ENCODE data around the gene HNRNPU. TPM values are rescaled to one million over a fixed set of nuclear protein-coding genes. Genes with fewer than 3 reads are reported as not detected.
"Not testable (repeated sequence)": the region's sequence is repeated elsewhere in the genome, so short reads cannot be mapped to it uniquely, and the experiment has no call there.

The HNRNPU gene
- total RNA-seq, 1 donor from 2014 or later = 128 TPM

GRCh38 chr1:244833260-244833659, 31.1 kb downstream of the HNRNPU start:
- Histone ChIP-seq H3K27ac (peak overlapping the region; percentile 98 to 99), H3K4me3 (peak overlapping the region; percentile 67 to 76), H3K4me1 (peaks cover 0 to 13% of the 10 kb centered on the region in 2 donors)
- peak in 1 of 3 experiments; percentile 1 for TF ChIP-seq CTCF (IDR thresholded peaks at IDR 0.05)
- H3K27me3 ChIP-seq; H3K36me3 ChIP-seq; H3K9me3 ChIP-seq; DNase-seq (ENCODE audit: low spot score in 2 of 2): not testable (repeated sequence)
- intact Hi-C loops (cut with DNase I) = loop anchor here (10.0 kb wide), 3 partner anchors 212 to 788 kb away; partner anchors contain the start of gene ADSS2

GRCh38 chr1:244830639-244831038, 33.7 kb downstream of the HNRNPU start:
- no peak for DNase-seq (ENCODE audit: low spot score in 2 of 2)
- intact Hi-C loops (cut with DNase I) = loop anchor here (10.0 kb wide), 3 partner anchors 214 to 786 kb away; partner anchors contain the start of gene ADSS2
- Histone ChIP-seq H3K27ac (no peak overlapping the region), H3K36me3 (no peaks in the 10 kb centered on the region), H3K27me3 (no peaks in the 10 kb centered on the region), H3K4me1 (peaks cover 0 to 4% of the 10 kb centered on the region in 2 donors), H3K9me3 (no peaks in the 10 kb centered on the region), H3K4me3 (no peak overlapping the region)
- no peak for TF ChIP-seq CTCF (IDR thresholded peaks at IDR 0.05)

GRCh38 chr1:244826712-244827111, 37.6 kb downstream of the HNRNPU start:
- H3K9me3 ChIP-seq = no peaks in the 10 kb centered on the region
- H3K36me3 ChIP-seq = no peaks in the 10 kb centered on the region
- H3K27ac ChIP-seq = no peak overlapping the region
- intact Hi-C loops (cut with DNase I) = no loop called here
- DNase-seq (ENCODE audit: low spot score in 2 of 2) = no peak
- no peak overlapping the region for H3K4me3 ChIP-seq
- no peaks in the 10 kb centered on the region for H3K4me1 ChIP-seq
- TF ChIP-seq CTCF (IDR thresholded peaks at IDR 0.05) = no peak
- H3K27me3 ChIP-seq = no peaks in the 10 kb centered on the region

- intact Hi-C loops (cut with DNase I) = no loop called here
- Histone ChIP-seq H3K4me1 (no peaks in the 10 kb centered on the region), H3K4me3 (no peak overlapping the region)
Observed at GRCh38 chr1:244822878-244823277, 41.5 kb downstream of the HNRNPU start.

DNA sequence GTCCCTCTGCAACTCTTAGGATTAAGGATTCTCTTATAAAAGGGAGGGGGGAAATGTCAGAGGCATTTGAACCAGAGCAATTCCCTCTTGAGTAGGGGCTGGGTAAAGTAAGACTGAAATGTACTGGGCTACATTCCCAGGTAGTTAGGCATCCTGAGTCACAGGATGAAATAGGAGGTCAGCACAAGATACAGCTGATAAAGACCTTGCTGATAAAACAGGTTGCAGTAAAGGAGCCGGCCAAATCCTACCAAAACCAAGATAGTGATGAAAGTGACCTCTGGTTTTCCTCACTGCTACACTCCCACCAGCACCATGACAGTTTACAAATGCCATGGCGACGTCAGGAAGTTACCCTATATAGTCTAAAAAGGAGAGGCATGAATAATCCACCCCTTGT, 43.2 kb downstream of the HNRNPU start:
- no peak for TF ChIP-seq CTCF (IDR thresholded peaks at IDR 0.05)
- H3K4me3 ChIP-seq = no peak overlapping the region
- H3K27ac ChIP-seq = no peak overlapping the region
- H3K4me1 ChIP-seq = no peaks in the 10 kb centered on the region
- H3K9me3 ChIP-seq = no peaks in the 10 kb centered on the region
- intact Hi-C loops (cut with DNase I) = no loop called here
- no peak for DNase-seq (ENCODE audit: low spot score in 2 of 2)
- H3K27me3 ChIP-seq = no peaks in the 10 kb centered on the region
- no peaks in the 10 kb centered on the region for H3K36me3 ChIP-seq

More at GRCh38 chr1:244822878-244823277, 41.5 kb downstream of the HNRNPU start:
- no peak overlapping the region for H3K27ac ChIP-seq
- H3K36me3 ChIP-seq = no peaks in the 10 kb centered on the region
- H3K27me3 ChIP-seq = no peaks in the 10 kb centered on the region
- no peaks in the 10 kb centered on the region for H3K9me3 ChIP-seq
- no peak for TF ChIP-seq CTCF (IDR thresholded peaks at IDR 0.05)
- DNase-seq (ENCODE audit: low spot score in 2 of 2) = no peak

- intact Hi-C loops (cut with DNase I) = no loop called here
- Histone ChIP-seq H3K9me3 (no peaks in the 10 kb centered on the region), H3K27me3 (no peaks in the 10 kb centered on the region), H3K4me1 (no peaks in the 10 kb centered on the region), H3K36me3 (no peaks in the 10 kb centered on the region), H3K4me3 (no peak overlapping the region), H3K27ac (no peak overlapping the region)
- DNase-seq (ENCODE audit: low spot score in 2 of 2) = no peak
- TF ChIP-seq CTCF (IDR thresholded peaks at IDR 0.05) = no peak
Observed at GRCh38 chr1:244820131-244820530, 44.2 kb downstream of the HNRNPU start.
